ENCODE data around the gene VAV1.

The VAV1 gene

GRCh38 chr19:6886277-6886897, 113.9 kb downstream of the VAV1 start:
- H3K27ac ChIP-seq, result no peak overlapping the region
- TF ChIP-seq ZFX (IDR thresholded peaks at IDR 0.05; ENCODE audit: borderline replicate concordance) (no peak), CTCF (IDR thresholded peaks at IDR 0.05) (no peak)

- no peak within 1 kb of the TSS for H3K27ac ChIP-seq
- TF ChIP-seq ZFX (IDR thresholded peaks at IDR 0.05; ENCODE audit: borderline replicate concordance) (no peak), CTCF (IDR thresholded peaks at IDR 0.05) (no peak)
Measured at GRCh38 chr19:6887316-6887715, 114.8 kb downstream of the VAV1 start, which contains the start of gene ADGRE1. TSS of gene ADGRE1 (plus strand) at chr19:6887579. CDS start at chr19:6887609, 30 bp downstream.

GRCh38 chr19:6888967-6889366, 116.5 kb downstream of the VAV1 start:
- TF ChIP-seq CTCF (IDR thresholded peaks at IDR 0.05) (no peak), ZFX (IDR thresholded peaks at IDR 0.05; ENCODE audit: borderline replicate concordance) (no peak)
- H3K27ac ChIP-seq, result no peak overlapping the region

GRCh38 chr19:6890401-6890913, 117.9 kb downstream of the VAV1 start:
- no peak overlapping the region for H3K27ac ChIP-seq
- no peak for TF ChIP-seq CTCF (IDR thresholded peaks at IDR 0.05)
- no peak for TF ChIP-seq ZFX (IDR thresholded peaks at IDR 0.05; ENCODE audit: borderline replicate concordance)

GRCh38 chr19:6890938-6891337, 118.4 kb downstream of the VAV1 start:
- no peak overlapping the region for H3K27ac ChIP-seq
- TF ChIP-seq ZFX (IDR thresholded peaks at IDR 0.05; ENCODE audit: borderline replicate concordance), result no peak
- TF ChIP-seq CTCF (IDR thresholded peaks at IDR 0.05), result no peak

- no peak for TF ChIP-seq ZFX (IDR thresholded peaks at IDR 0.05; ENCODE audit: borderline replicate concordance)
- no peak for TF ChIP-seq CTCF (IDR thresholded peaks at IDR 0.05)
- H3K27ac ChIP-seq, result no peak overlapping the region
Measured at GRCh38 chr19:6891761-6892385, 119.4 kb downstream of the VAV1 start.

- no peak overlapping the region for H3K27ac ChIP-seq
- TF ChIP-seq ZFX (IDR thresholded peaks at IDR 0.05; ENCODE audit: borderline replicate concordance), result no peak
- no peak for TF ChIP-seq CTCF (IDR thresholded peaks at IDR 0.05)
Measured at GRCh38 chr19:6894313-6894712, 121.8 kb downstream of the VAV1 start.
